NCI-H774 (cell line): ENCODE data around the gene CLIC4.
"Not testable (repeated sequence)": the region's sequence is repeated elsewhere in the genome, so short reads cannot be mapped to it uniquely, and the experiment has no call there.

Source experiments
- DNase-seq: peaks from one replicate; lab custom pipeline; 2025; lab: John Stamatoyannopoulos, UW

The CLIC4 gene

GRCh38 chr1:24775348-24775747, 30.1 kb downstream of the CLIC4 start:
- no peak for DNase-seq

- DNase-seq: no peak
Measured at GRCh38 chr1:24775916-24776315, 30.7 kb downstream of the CLIC4 start.

- no peak for DNase-seq
Measured at GRCh38 chr1:24776821-24777220, 31.6 kb downstream of the CLIC4 start.

GRCh38 chr1:24778141-24778540, 32.9 kb downstream of the CLIC4 start:
- DNase-seq: no peak

- DNase-seq: not testable (repeated sequence)
Measured at GRCh38 chr1:24779199-24779598, 34.0 kb downstream of the CLIC4 start.

- no peak for DNase-seq
Measured at GRCh38 chr1:24779689-24780464, 34.6 kb downstream of the CLIC4 start.

GRCh38 chr1:24780626-24781025, 35.4 kb downstream of the CLIC4 start:
- DNase-seq: not testable (repeated sequence)

GRCh38 chr1:24782689-24783088, 37.4 kb downstream of the CLIC4 start:
- no peak for DNase-seq

- DNase-seq: no peak
Measured at GRCh38 chr1:24783713-24784112, 38.5 kb downstream of the CLIC4 start.

GRCh38 chr1:24786191-24786590, 40.9 kb downstream of the CLIC4 start:
- no peak for DNase-seq

- DNase-seq: no peak
Measured at GRCh38 chr1:24790490-24790889, 45.2 kb downstream of the CLIC4 start.

GRCh38 chr1:24793447-24794129, 48.3 kb downstream of the CLIC4 start:
- no peak for DNase-seq

- not testable (repeated sequence) for DNase-seq
Measured at GRCh38 chr1:24794130-24794502, 48.9 kb downstream of the CLIC4 start.

- DNase-seq: no peak
Measured at GRCh38 chr1:24795236-24795635, 50.0 kb downstream of the CLIC4 start.

GRCh38 chr1:24796524-24796923, 51.3 kb downstream of the CLIC4 start:
- DNase-seq: no peak

- DNase-seq: not testable (repeated sequence)
Measured at GRCh38 chr1:24799242-24799641, 54.0 kb downstream of the CLIC4 start.

GRCh38 chr1:24801176-24801575, 55.9 kb downstream of the CLIC4 start:
- DNase-seq: no peak

- no peak for DNase-seq
Measured at GRCh38 chr1:24803220-24803619, 58.0 kb downstream of the CLIC4 start.

GRCh38 chr1:24803987-24804530, 58.8 kb downstream of the CLIC4 start:
- DNase-seq: no peak

- no peak for DNase-seq
Measured at GRCh38 chr1:24805534-24806301, 60.5 kb downstream of the CLIC4 start.

GRCh38 chr1:24806588-24806987, 61.3 kb downstream of the CLIC4 start:
- DNase-seq: no peak

- DNase-seq: not testable (repeated sequence)
Measured at GRCh38 chr1:24811494-24811893, 66.2 kb downstream of the CLIC4 start.
